LNCaP clone FGC (cell line): Measurements from ENCODE around the gene NRCAM.

Experiments used
- DNase-seq: peaks from one replicate; pipeline ENCODE4 v3.0.0-alpha.2; 2011; ENCODE audit warnings: low read depth
- H3K4me3 ChIP-seq: 2 replicates; pipeline ENCODE4 v1.5.1; 2011; ENCODE audit warnings: mild to moderate bottlenecking, low read depth, low read length, control low read depth
- TF ChIP-seq, protein P1 (sequence below): IDR thresholded peaks from 2 replicates; pipeline ENCODE4 v1.5.1; 2012; ENCODE audit warnings: mild to moderate bottlenecking; ENCODE audit not compliant: control insufficient read depth, insufficient read depth; ENCODE audit errors: extremely low read depth

NRCAM gene

DNA sequence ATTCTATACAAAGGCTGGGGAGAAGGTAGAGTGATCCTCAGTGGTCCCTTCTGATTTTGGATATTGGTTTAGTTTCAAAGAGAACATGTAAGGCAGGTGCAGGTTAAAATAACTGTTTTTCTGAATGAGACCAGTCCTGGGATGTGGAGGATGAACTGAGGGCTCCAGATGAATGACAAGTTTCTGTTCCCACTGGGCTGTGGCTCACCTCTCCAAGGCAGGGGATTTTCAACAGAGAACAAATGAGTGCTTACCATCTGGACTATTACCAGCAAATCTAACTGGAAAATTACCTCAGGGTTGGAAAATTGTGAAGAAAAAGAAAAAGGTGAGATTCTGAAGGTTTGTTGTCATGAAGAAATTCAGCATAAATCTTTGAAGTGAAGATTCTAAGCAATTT lies 334.1 kb downstream of the NRCAM start:
- no peak for DNase-seq
- TF ChIP-seq, protein P1, sequence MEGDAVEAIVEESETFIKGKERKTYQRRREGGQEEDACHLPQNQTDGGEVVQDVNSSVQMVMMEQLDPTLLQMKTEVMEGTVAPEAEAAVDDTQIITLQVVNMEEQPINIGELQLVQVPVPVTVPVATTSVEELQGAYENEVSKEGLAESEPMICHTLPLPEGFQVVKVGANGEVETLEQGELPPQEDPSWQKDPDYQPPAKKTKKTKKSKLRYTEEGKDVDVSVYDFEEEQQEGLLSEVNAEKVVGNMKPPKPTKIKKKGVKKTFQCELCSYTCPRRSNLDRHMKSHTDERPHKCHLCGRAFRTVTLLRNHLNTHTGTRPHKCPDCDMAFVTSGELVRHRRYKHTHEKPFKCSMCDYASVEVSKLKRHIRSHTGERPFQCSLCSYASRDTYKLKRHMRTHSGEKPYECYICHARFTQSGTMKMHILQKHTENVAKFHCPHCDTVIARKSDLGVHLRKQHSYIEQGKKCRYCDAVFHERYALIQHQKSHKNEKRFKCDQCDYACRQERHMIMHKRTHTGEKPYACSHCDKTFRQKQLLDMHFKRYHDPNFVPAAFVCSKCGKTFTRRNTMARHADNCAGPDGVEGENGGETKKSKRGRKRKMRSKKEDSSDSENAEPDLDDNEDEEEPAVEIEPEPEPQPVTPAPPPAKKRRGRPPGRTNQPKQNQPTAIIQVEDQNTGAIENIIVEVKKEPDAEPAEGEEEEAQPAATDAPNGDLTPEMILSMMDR, result no peak
- H3K4me3 ChIP-seq, result no peak overlapping the region

DNA sequence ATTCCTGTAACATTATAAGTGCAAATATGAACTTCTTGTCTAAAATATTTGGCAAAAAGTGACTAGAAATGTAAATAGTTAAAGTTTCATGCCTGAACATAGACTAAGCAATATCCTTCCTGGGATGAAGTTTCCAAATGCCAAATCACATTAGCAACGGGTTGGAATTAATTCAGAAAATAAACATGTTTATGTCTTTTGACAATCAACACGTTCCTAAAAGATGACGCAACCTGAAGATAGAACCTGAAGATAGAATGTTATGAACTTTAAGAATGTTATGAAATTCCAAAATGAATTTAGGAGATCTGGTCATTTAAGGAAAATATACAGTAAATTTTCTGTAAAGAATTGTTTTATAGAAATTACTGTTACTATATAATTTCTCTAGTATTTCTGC lies 335.3 kb downstream of the NRCAM start:
- TF ChIP-seq, protein P1, result no peak
- H3K4me3 ChIP-seq, result no peak overlapping the region
- no peak for DNase-seq

DNA sequence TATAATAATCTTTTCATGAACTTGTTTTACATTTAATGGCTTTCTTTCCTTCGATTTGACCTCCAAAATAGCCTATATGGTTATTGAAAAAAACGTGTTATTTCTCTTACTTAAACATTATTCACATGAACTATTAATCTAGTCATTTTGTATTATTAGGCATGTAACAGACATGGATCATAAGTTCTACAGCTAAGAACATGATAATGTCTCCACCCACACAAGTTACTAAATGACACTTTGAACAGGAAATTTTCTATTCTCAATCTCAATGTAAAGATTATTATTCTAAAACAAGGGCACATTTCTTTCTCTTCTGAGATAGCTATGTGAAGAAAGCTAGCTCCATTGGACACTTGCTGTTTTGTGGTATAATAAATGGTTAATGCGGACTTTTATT lies 336.0 kb downstream of the NRCAM start:
- DNase-seq, result no peak
- no peak overlapping the region for H3K4me3 ChIP-seq
- TF ChIP-seq, protein P1, result no peak

DNA sequence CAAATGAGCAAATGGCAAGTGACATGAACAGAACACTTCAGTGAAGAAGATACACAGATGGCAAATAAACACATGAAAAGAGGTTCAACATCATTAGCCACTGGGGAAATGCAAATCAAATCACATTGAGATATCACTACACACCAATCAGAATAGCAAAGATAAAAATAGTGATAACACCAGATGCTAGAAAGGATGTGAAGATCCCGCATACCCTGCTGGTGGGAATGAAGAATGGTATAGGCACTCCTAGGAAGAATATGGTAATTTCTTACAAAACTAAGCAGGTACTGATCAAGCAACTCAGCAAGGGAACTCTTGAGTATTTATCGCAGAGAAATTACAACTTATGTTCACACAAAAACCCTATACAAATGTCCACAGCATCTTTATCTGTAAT lies 337.3 kb downstream of the NRCAM start:
- no peak for DNase-seq

DNA sequence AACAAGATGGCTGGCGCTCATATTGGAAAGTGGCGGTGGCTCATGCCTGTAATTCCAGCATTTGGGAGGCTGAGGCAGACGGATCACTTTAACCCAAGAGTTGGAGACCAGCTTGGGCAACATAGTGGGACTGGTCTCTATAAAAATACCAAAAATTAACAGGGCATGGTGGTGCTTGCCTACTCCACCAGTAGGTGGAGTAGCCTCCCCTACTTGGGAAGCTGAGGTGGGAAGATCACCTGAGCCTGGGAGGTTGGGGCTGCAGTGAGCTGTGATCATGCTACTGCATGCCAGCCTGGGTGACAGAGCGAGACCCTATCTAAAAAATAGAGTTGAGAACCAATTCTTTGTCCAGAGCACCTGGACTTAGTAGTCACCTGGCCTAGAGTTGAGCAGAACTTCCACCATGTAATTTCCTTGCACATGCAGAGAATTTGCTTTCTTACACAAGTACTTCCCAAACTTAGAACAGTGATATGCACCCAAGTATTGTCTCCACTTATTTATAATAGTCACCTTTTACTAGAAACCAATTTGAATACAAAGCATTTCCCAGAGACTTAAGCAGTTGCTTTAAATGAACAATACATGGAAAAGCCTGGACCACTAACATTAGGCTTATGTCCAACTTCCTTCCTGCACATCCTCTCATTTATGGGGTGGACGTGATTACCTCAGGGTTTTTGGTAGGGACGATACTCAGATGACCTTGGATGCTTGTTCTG lies 342.0 kb downstream of the NRCAM start:
- TF ChIP-seq, protein P1, result peak; percentile 65

More for the DNA sequence above, 337.3 kb downstream of the NRCAM start:
- H3K4me3 ChIP-seq, result no peak overlapping the region
- TF ChIP-seq, protein P1, result no peak

DNA sequence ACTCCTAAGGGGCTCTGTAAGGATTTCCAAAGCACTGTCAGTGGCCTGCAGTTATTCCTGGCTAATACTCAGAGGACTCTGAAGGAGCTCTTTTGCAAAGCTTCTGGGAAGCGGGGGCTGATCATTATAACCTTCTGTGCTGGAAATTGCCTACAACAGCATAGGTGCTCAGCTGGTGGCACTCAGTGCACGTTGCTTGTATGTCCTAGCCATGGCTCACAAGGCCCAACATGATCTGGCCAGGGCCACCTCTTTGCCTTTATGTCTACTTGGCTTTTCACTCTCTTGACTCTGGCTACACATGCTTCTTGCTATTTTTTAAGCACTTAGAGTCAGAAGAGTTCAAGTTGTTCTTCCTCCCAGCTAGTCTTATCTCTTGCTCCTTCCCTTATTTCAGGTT lies 343.6 kb downstream of the NRCAM start:
- TF ChIP-seq, protein P1, result no peak
- DNase-seq, result no peak
- no peak overlapping the region for H3K4me3 ChIP-seq

More for the DNA sequence above, 342.0 kb downstream of the NRCAM start:
- no peak for DNase-seq
- no peak overlapping the region for H3K4me3 ChIP-seq

DNA sequence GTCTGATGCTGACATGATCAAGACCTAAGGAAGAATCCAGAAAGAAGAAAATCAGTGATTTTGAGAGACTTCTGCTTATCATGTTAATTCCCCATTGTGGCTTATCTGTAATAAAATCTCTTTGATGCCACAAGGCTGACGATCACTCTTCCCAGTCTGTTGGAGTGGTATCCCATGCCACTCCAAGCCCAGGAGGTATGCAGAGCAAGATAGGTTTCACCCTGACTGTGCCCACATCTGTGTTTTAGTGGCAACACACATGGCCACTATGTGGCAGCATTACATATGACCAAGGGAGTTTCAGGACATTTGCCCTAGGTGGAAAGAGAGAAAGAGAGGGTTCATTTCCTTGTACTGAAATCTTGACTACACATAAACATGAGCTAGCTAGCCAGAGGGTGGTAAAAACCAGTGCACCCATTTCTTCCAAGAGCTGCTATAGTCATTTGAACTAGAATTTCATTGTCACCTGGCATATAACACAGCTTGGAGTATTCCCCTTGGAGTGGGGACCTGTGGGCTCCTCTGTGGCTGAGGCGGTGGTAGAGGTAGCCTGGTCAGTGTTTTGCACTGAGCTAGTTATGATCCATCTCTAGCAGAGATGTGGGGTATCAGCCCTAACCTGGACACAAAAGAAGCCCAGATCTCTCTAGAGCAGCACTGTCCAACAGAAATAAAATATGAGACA lies 346.9 kb downstream of the NRCAM start:
- TF ChIP-seq, protein P1, result peak; percentile 83
- no peak overlapping the region for H3K4me3 ChIP-seq
- DNase-seq, result no peak
